HG03575 (cell line): ENCODE results near the gene GP1BB.
"Not testable (repeated sequence)": the region's sequence is repeated elsewhere in the genome, so short reads cannot be mapped to it uniquely, and the experiment has no call there.

ENCODE experiments used
- ATAC-seq: cut with Tn5 transposase; IDR thresholded peaks from one replicate; pipeline ENCODE4 v1.9.1; 2021; ENCODE audit not compliant: unreplicated experiment, insufficient number of reproducible peaks, low FRiP score; ENCODE audit errors: extremely low read depth

The GP1BB gene

GRCh38 chr22:19723232-19723982 is at the start of gene GP1BB:
Gene GP1BB (plus strand): TSS chr22:19723539. CDS start chr22:19723570, 31 bp downstream.
- ATAC-seq = no peak

GRCh38 chr22:19673660-19674059 is 49.7 kb upstream of the GP1BB start:
- no peak for ATAC-seq

GRCh38 chr22:19674129-19674928 is 49.0 kb upstream of the GP1BB start:
- no peak for ATAC-seq

GRCh38 chr22:19674929-19675253 is 48.4 kb upstream of the GP1BB start:
- ATAC-seq = no peak

- ATAC-seq = no peak
Measured at GRCh38 chr22:19675428-19675827, 47.9 kb upstream of the GP1BB start.

- not testable (repeated sequence) for ATAC-seq
Measured at GRCh38 chr22:19676437-19676836, 46.9 kb upstream of the GP1BB start.

- ATAC-seq = no peak
Measured at GRCh38 chr22:19678949-19679521, 44.3 kb upstream of the GP1BB start.

- no peak for ATAC-seq
Measured at GRCh38 chr22:19679522-19680101, 43.7 kb upstream of the GP1BB start.

GRCh38 chr22:19680287-19680881 is 43.0 kb upstream of the GP1BB start:
- no peak for ATAC-seq

GRCh38 chr22:19680911-19681862 is 42.2 kb upstream of the GP1BB start:
- ATAC-seq = no peak

- ATAC-seq = no peak
Measured at GRCh38 chr22:19681863-19682245, 41.5 kb upstream of the GP1BB start.

GRCh38 chr22:19686946-19687345 is 36.4 kb upstream of the GP1BB start:
- ATAC-seq = no peak

- ATAC-seq = no peak
Measured at GRCh38 chr22:19687561-19688300, 35.6 kb upstream of the GP1BB start.

- no peak for ATAC-seq
Measured at GRCh38 chr22:19688301-19689290, 34.7 kb upstream of the GP1BB start.

GRCh38 chr22:19689408-19689807 is 33.9 kb upstream of the GP1BB start:
- ATAC-seq = no peak

GRCh38 chr22:19691007-19691720 is 32.2 kb upstream of the GP1BB start:
- no peak for ATAC-seq
